ENCODE results near the gene LOXHD1.

Gene LOXHD1

DNA sequence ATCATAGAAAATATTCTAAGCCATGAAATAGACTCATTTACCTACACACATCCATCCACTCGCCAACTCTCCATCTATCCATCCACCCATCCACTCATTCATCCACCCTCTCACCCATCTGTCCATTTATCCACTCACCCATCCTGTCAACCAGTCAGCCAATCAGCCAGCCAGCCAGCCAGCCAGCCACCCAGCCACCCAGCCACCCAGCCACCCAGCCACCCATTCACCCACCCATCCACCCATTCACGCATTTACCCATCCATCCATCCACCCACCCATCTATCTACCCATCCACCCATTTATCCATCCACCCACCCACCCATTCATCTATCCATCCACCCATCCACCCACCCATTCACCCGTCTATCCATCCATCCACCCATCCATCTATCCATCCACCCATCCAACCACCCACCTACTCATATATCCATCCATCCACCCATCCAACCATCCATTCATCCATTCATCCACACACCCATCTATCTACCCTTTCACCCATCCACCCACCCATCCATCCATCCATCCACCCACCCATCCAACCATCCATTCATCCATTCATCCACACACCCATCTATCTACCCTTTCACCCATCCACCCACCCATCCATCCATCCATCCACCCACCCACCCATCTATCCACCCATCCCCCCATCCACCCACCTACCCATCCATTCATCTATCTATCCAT is 185.1 kb downstream of the LOXHD1 start:
- no peak for DNase-seq
- intact Hi-C loops (cut with DNase I), result no loop called here

DNA sequence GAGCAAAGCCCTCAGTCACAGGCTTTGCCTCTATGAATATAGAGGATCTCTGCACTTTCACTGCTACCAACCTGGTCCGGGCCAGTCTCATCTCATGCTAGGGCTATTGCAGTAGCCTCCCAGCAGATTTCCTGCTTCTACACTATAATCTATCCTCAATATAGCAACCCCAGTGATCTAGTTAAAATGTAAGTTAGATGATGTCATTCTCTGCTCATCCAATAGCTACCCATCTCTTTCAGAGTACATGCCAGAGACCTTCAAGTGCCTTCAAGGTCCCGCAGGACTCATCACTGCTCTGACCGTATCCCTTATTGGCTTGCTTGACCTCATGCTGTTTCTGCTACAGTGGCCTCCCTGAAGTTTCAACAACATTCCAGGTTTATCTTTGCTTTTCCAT is 186.3 kb downstream of the LOXHD1 start:
- intact Hi-C loops (cut with DNase I), result no loop called here
- DNase-seq, result no peak

DNA sequence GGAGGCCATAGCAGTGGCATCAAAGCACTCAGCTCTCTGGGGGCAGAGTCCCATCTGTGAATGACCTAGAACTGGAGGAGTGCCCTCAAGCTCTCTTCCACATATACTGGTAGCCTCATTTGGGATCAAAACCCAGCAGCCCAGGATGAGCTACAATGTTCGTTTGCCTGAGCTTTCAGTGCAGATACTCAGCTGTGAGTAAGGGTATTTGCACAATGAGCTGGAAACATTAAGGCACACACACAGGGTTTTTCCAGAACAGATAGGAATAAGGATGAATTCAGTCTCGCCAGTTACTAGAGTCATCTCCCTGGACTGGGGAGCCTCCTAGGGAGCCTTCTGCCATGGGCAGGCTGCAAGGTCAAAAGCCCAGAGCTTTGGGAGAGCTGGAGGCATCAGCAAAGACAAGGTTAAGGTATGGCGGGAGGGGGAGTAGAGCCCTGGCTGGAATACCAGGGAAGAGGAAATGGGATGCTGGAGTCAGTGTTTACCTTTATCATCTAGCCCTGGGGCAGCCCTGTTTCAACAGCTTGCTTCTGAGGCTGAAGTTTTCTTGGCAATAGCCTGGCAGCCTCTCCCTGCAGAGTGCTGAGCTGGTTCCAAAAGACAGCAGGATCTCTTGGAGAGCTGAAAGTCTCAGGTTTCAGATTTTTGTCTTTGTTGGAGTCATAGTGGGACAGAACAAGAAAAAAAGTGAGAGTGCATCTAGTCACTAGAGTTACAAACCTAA is 187.7 kb downstream of the LOXHD1 start:
- intact Hi-C loops (cut with DNase I), result no loop called here

DNA sequence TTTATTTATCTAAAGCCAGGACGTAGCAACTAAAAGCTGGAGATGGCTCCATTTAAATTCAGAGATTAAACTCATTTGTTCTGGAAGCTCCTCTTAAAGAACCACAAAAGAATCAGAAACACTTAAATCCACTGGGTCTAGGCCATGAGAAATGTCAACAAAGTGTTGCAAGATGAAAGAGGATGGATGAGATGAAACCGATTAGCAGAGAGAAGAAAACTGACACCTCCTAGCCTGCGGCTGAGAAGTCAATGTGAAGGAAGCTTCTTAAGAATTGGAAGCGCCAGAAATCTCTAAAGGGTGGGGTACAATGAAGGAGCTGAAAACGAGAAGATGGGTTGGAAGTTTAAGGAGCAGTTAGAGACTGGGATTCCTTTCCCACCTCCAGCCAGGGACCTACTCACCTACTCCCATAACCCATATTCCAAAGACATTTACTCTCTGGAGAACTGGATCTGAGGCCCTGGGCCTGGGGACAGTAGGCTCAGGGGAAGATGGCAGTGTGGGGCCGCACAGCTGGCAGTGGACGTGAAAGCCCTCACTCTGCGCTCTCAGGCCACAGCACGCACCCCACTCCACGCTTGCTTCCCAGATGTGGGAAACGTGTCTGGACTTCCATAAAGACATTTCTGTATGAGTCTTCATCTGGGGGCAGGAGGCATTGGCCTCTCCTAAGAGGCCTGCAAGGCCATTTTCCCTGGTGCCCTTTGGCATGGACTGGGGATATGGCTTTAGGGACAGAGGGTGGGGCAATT is 188.4 kb downstream of the LOXHD1 start:
- DNase-seq, result no peak
- intact Hi-C loops (cut with DNase I), result no loop called here

More for the DNA sequence above, 187.7 kb downstream of the LOXHD1 start:
- no peak for DNase-seq

- peak in 1 of 42 donors; percentile 25 for DNase-seq
- intact Hi-C loops (cut with DNase I), result no loop called here
These were observed 190.5 kb downstream of the LOXHD1 start for GRCh38 chr18:46466234-46467160.

DNA sequence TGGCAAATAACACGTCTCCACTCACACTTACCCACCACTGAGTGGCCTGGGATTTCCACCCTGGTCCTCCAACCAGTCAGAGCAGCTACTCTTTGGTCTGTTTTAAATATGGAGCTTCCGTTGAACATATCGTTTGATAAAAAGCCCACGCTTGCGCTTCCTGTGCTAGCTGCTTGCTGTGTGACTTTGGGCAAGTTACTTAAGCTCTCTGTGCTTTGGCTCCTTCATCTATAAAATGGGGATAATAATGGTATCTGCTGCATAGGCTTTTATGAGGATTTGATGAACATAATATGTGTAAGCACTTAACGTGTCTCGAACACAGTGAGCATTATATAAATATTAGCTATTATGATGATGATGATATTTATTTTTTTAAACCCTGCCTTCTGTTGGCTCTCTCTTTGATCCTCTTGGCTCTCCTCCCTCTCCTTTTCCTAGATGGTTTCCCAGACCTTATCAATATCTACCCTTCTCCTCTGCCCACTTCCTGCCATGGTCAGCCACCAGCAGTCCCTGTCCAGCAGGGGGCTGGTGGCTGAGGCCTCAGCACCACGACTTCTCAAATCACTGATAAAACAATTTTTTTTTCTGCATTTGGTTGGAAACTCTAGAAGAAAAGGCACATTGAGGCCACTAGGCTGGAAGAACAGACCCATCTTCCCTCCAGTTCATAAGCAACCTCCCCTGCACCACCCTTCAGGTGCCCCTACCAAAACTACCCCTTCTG is 191.9 kb downstream of the LOXHD1 start:
- intact Hi-C loops (cut with DNase I), result no loop called here
- no peak for DNase-seq

GRCh38 chr18:46462523-46462922 is 194.5 kb downstream of the LOXHD1 start:
- intact Hi-C loops (cut with DNase I), result no loop called here
- DNase-seq, result no peak

GRCh38 chr18:46461993-46462392 is 195.0 kb downstream of the LOXHD1 start:
- intact Hi-C loops (cut with DNase I), result no loop called here
- no peak for DNase-seq

- intact Hi-C loops (cut with DNase I), result no loop called here
- DNase-seq, result no peak
These were observed 196.3 kb downstream of the LOXHD1 start for GRCh38 chr18:46460754-46461153.

GRCh38 chr18:46459789-46460455 is 197.1 kb downstream of the LOXHD1 start:
- intact Hi-C loops (cut with DNase I), result no loop called here

DNA sequence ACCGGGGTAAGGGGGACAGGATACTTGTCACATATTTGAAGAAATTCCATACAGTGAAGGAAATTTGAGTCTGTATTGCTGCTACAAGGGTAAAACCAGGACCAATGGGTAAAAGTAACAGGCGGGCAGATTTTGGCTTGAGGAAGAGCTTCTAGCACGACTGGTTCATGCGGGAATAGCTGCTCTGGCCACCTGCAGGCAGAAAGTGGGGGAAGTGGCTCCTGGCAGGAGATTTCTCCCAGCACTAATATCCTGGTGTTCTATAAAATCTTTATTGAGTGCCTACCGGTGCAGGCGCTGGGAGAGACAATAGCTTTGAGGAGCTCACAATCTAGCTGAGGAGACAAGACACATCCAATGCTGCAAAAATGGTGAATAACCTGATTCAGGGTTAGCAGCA is 198.5 kb downstream of the LOXHD1 start:
- intact Hi-C loops (cut with DNase I), result no loop called here
- DNase-seq, result no peak

More at GRCh38 chr18:46459789-46460455, 197.1 kb downstream of the LOXHD1 start:
- no peak for DNase-seq

DNA sequence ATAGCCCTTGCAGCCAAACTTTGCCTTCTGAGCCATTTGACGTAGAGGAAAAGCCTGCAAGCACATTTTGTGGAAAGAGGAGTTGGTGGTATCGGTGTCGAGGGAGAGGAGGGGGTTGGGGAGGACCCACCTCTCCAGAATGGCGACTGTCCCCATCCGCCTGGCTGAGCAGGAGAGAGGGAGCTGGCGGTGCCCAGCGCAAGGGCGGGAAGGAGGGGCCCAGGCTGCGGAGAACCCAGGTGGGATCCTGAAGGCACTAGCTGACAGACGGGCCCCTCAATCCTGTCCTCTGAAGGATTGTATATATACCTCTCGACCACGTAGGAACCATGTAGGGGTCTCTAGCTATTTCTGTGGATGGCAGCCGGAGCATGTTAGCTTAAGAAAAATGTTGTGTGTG is 200.3 kb downstream of the LOXHD1 start:
- no peak for DNase-seq
- intact Hi-C loops (cut with DNase I), result no loop called here

DNA sequence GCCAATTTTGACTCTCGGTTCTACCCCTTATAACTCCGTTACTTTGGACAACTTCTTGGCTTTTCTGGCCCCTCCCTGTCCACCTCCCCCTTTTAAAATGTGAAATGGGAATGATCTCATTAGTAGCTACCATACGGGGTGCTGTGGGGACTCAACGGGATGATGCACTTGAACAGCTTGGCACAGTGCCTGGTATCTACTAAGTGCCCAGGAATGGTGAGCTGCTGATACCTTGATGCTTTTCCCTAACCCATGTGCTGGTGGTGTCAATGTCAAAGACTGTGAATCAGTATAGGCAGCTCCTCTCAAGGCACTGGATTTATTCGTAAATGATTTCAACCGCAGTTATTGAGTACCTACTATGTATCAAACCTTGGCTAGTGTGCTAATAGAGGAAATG is 204.2 kb downstream of the LOXHD1 start:
- DNase-seq, result peak in 1 of 42 donors; percentile 27
- intact Hi-C loops (cut with DNase I), result no loop called here

DNA sequence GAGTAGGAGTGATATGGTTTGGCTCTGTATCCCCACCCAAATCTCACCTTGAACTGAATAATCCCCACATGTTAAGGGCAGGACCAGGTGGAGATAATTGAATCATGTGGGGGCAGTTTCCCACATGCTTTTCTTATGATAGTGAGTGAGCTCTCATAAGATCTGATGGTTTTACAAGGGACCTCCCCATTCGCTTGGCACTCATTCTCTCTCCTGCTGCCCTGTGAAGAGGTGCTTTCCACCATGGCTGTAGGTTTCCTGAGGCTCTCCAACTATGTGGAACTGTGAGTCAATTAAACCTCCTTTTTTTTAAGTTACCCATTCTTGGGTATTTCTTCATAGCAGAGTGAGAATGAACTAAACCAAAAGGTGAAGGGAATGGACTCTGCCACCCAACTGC is 207.5 kb downstream of the LOXHD1 start:
- intact Hi-C loops (cut with DNase I), result no loop called here
- peak in 1 of 42 donors; percentile 1 for DNase-seq

DNA sequence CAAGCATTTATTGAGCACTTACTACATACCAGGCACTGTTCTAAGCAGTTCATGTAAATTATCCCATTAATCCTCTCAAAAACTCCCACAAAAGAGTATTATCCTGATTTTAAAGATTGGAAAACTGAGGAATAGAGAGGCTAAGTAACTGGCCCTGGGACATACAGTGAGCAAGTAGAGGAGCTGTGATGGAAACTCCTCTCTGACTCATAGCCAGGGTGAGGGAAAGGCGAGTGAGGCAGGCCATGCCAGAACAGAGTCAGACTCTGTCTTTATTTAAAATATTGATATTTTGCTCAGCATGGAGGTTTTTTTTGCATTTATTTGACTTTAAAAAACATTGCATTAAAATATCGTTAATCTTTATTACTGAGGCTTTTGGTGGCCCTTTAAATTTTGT is 208.0 kb downstream of the LOXHD1 start:
- intact Hi-C loops (cut with DNase I), result no loop called here
- peak in 1 of 42 donors; percentile 3 for DNase-seq

GRCh38 chr18:46448347-46448746 is 208.7 kb downstream of the LOXHD1 start:
- DNase-seq, result peak in 1 of 42 donors; percentile 3
- intact Hi-C loops (cut with DNase I), result no loop called here

GRCh38 chr18:46447792-46448191 is 209.2 kb downstream of the LOXHD1 start:
- intact Hi-C loops (cut with DNase I), result no loop called here
- peak in 1 of 42 donors; percentile 7 for DNase-seq

DNA sequence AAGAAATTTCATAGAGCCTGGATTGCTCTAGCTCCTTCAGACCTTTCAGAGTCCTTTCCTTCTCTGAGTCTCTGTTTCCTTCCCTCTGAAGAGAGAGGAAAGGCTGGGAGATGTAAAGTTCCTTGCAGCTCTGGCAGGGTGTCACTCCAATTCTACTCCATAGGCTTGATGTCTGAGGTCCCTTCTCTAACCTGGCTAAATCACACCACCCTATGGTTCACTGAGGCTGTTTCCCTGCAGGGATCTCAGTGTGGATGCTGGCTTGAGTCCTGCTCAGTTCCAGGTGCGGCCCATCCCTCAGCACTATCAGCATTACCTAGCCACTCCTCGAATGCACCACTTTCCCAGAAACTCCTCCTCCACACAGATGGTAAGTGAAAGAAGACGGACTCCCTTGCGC is 209.7 kb downstream of the LOXHD1 start:
- peak in 2 of 42 donors; percentile 6 to 26 for DNase-seq
- intact Hi-C loops (cut with DNase I), result no loop called here
